T1000 (cell line): ENCODE measurements around the gene MCF2.
"Not testable (repeated sequence)": the region's sequence is repeated elsewhere in the genome, so short reads cannot be mapped to it uniquely, and the experiment has no call there.

Experiments used
- DNase-seq: peaks from one replicate; lab custom pipeline; 2025; ENCODE audit warnings: mixed read lengths; lab: John Stamatoyannopoulos, UW

The MCF2 gene

GRCh38 chrX:139708067-139708466, at the start of gene MCF2:
TSS of gene MCF2 (minus strand) at chrX:139708167. CDS start at chrX:139651744, 56,423 bp downstream.
- DNase-seq, result no peak

- DNase-seq, result no peak
These were observed 43.1 kb upstream of the MCF2 start for GRCh38 chrX:139751053-139751452.

- DNase-seq, result no peak
These were observed 42.4 kb upstream of the MCF2 start for GRCh38 chrX:139750390-139750789.

- no peak for DNase-seq
These were observed 31.2 kb upstream of the MCF2 start for GRCh38 chrX:139739138-139739537.

GRCh38 chrX:139738581-139738980, 30.6 kb upstream of the MCF2 start:
- no peak for DNase-seq

- DNase-seq, result no peak
These were observed 28.2 kb upstream of the MCF2 start for GRCh38 chrX:139736151-139736550.

GRCh38 chrX:139734996-139735395, 27.0 kb upstream of the MCF2 start:
- no peak for DNase-seq

GRCh38 chrX:139725720-139726119, 17.8 kb upstream of the MCF2 start:
- no peak for DNase-seq

GRCh38 chrX:139724626-139725025, 16.7 kb upstream of the MCF2 start:
- no peak for DNase-seq

- no peak for DNase-seq
These were observed 13.0 kb upstream of the MCF2 start for GRCh38 chrX:139720979-139721378.

- no peak for DNase-seq
These were observed 12.2 kb upstream of the MCF2 start for GRCh38 chrX:139720136-139720535.

GRCh38 chrX:139702658-139703057, 5.3 kb downstream of the MCF2 start:
- DNase-seq, result no peak

- DNase-seq, result no peak
These were observed 15.1 kb downstream of the MCF2 start for GRCh38 chrX:139692908-139693307.

GRCh38 chrX:139692506-139692849, 15.5 kb downstream of the MCF2 start:
- DNase-seq, result no peak

- DNase-seq, result no peak
These were observed 16.0 kb downstream of the MCF2 start for GRCh38 chrX:139691843-139692505.

- no peak for DNase-seq
These were observed 16.5 kb downstream of the MCF2 start for GRCh38 chrX:139691493-139691842.

- not testable (repeated sequence) for DNase-seq
These were observed 22.8 kb downstream of the MCF2 start for GRCh38 chrX:139685175-139685574.

GRCh38 chrX:139680356-139680755, 27.6 kb downstream of the MCF2 start:
- DNase-seq, result no peak

- DNase-seq, result no peak
These were observed 60.4 kb downstream of the MCF2 start for GRCh38 chrX:139647597-139647996.

GRCh38 chrX:139642241-139642927, 65.6 kb downstream of the MCF2 start:
- no peak for DNase-seq

GRCh38 chrX:139640259-139640658, 67.7 kb downstream of the MCF2 start:
- DNase-seq, result no peak

GRCh38 chrX:139639253-139639652, 68.7 kb downstream of the MCF2 start:
- no peak for DNase-seq

- DNase-seq, result no peak
These were observed 107.9 kb downstream of the MCF2 start for GRCh38 chrX:139600105-139600504.

GRCh38 chrX:139596068-139596467, 111.9 kb downstream of the MCF2 start:
- DNase-seq, result no peak
